BLaER1 treated with 17β-estradiol and CSF1 and Interleukin-3, amounts not matched to agents 10 nM and 100 nM (cell line): Measurements from ENCODE around the gene ANKS1B.

Experiments
- H3K27ac ChIP-seq, 11 experiments: shearing (Covaris generic); formaldehyde crosslinking; 2 replicates each; pipeline ENCODE4 v1.8.1; 2022
- H3K27me3 ChIP-seq, 11 experiments: shearing (Covaris generic); formaldehyde crosslinking; 2 replicates each; pipeline ENCODE4 v1.8.1; 2022
- H3K36me3 ChIP-seq, 11 experiments: shearing (Covaris generic); formaldehyde crosslinking; 2 replicates each; pipeline ENCODE4 v1.8.1; 2022
- H3K4me1 ChIP-seq, 10 experiments: shearing (Covaris generic); formaldehyde crosslinking; 2 replicates each; pipeline ENCODE4 v1.8.1; 2022
- H3K4me2 ChIP-seq, 11 experiments: shearing (Covaris generic); formaldehyde crosslinking; 2 replicates each; pipeline ENCODE4 v1.8.1; 2022
- H3K4me3 ChIP-seq, 10 experiments: shearing (Covaris generic); formaldehyde crosslinking; 2 replicates each; pipeline ENCODE4 v1.8.1; 2022
- H3K9ac ChIP-seq, 11 experiments: shearing (Covaris generic); formaldehyde crosslinking; 2 replicates each; pipeline ENCODE4 v1.8.1; 2022
- H3K9me3 ChIP-seq, 11 experiments: shearing (Covaris generic); formaldehyde crosslinking; replicated peaks in 1 of 11; 2 replicates each; pipeline ENCODE4 v1.8.1; 2022
- H4K20me1 ChIP-seq, 11 experiments: shearing (Covaris generic); formaldehyde crosslinking; 2 replicates each; pipeline ENCODE4 v1.8.1; 2022
- Cebpa-rat ChIP-seq, 11 experiments: shearing (Covaris generic); IDR thresholded peaks; 2 replicates each; pipeline ENCODE4 v1.8.1; 2022

The ANKS1B gene

GRCh38 chr12:99977550-99977949, 7.2 kb downstream of the ANKS1B start:
- Histone ChIP-seq H3K4me2 (peak overlapping the region; percentile 68 to 94 (median 89)), H3K4me1 (peaks cover 49 to 85% (median 72%) of the 10 kb centered on the region in 10 experiments), H3K36me3 (peaks cover 0 to 35% (median 29%) of the 10 kb centered on the region in 11 experiments; a peak in 15 of 22 replicates), H3K9ac (peak overlapping the region in 8 of 11 experiments; percentile 43 to 94 (median 58); a peak in 15 of 22 replicates), H4K20me1 (no peaks in the 10 kb centered on the region), H3K9me3 (peaks cover 17 to 36% (median 34%) of the 10 kb centered on the region in 11 experiments), H3K4me3 (peak overlapping the region in 4 of 10 experiments; percentile 7 to 87 (median 58); a peak in 5 of 20 replicates), H3K27me3 (no peaks in the 10 kb centered on the region), H3K27ac (peak overlapping the region in 10 of 11 experiments; percentile 24 to 95 (median 88); a peak in 20 of 22 replicates)
- no peak for TF ChIP-seq Cebpa-rat (IDR thresholded peaks at IDR 0.05)

GRCh38 chr12:99976762-99977161, 8.0 kb downstream of the ANKS1B start:
- Histone ChIP-seq H3K27me3 (no peaks in the 10 kb centered on the region), H4K20me1 (no peaks in the 10 kb centered on the region), H3K9ac (peak overlapping the region in 9 of 11 experiments; percentile 3 to 94 (median 55); a peak in 15 of 22 replicates), H3K4me2 (peak overlapping the region; percentile 68 to 94 (median 89)), H3K4me3 (peak overlapping the region in 4 of 10 experiments; percentile 23 to 87 (median 58); a peak in 4 of 20 replicates), H3K36me3 (peaks cover 0 to 43% (median 37%) of the 10 kb centered on the region in 11 experiments; a peak in 15 of 22 replicates), H3K4me1 (peaks cover 49 to 77% (median 66%) of the 10 kb centered on the region in 10 experiments), H3K9me3 (peaks cover 24 to 44% (median 42%) of the 10 kb centered on the region in 11 experiments), H3K27ac (peak overlapping the region in 10 of 11 experiments; percentile 24 to 95 (median 88); a peak in 21 of 22 replicates)
- TF ChIP-seq Cebpa-rat (IDR thresholded peaks at IDR 0.05): peak; percentile 67 to 95 (median 90); a peak in 19 of 22 replicates

GRCh38 chr12:99975321-99975720, 9.4 kb downstream of the ANKS1B start:
- H3K4me3 ChIP-seq: peak overlapping the region in 5 of 10 experiments; percentile 22 to 87 (median 34); a peak in 4 of 20 replicates
- no peak for TF ChIP-seq Cebpa-rat (IDR thresholded peaks at IDR 0.05)
- peak overlapping the region in 8 of 11 experiments; percentile 73 to 95 (median 90); a peak in 13 of 22 replicates for H3K27ac ChIP-seq
- no peaks in the 10 kb centered on the region for H4K20me1 ChIP-seq
- no peaks in the 10 kb centered on the region for H3K27me3 ChIP-seq
- peak overlapping the region in 1 of 11 experiments; percentile 94; a peak in 1 of 22 replicates for H3K9ac ChIP-seq
- H3K4me1 ChIP-seq: peaks cover 42 to 62% (median 56%) of the 10 kb centered on the region in 10 experiments
- H3K9me3 ChIP-seq: peaks cover 24 to 58% (median 56%) of the 10 kb centered on the region in 11 experiments
- H3K4me2 ChIP-seq: peak overlapping the region in 5 of 11 experiments; percentile 89 to 94 (median 94); a peak in 10 of 22 replicates
- peaks cover 0 to 58% (median 51%) of the 10 kb centered on the region in 11 experiments; a peak in 15 of 22 replicates for H3K36me3 ChIP-seq

- H3K4me3 ChIP-seq: peak overlapping the region in 5 of 10 experiments; percentile 22 to 87 (median 39); a peak in 4 of 20 replicates
- H3K9ac ChIP-seq: no peak overlapping the region
- no peaks in the 10 kb centered on the region for H3K27me3 ChIP-seq
- peaks cover 0 to 68% (median 62%) of the 10 kb centered on the region in 11 experiments; a peak in 15 of 22 replicates for H3K36me3 ChIP-seq
- no peaks in the 10 kb centered on the region for H4K20me1 ChIP-seq
- H3K4me2 ChIP-seq: peak overlapping the region in 5 of 11 experiments; percentile 2 to 94 (median 19); a peak in 3 of 22 replicates
- no peak for TF ChIP-seq Cebpa-rat (IDR thresholded peaks at IDR 0.05)
- peaks cover 24 to 69% (median 67%) of the 10 kb centered on the region in 11 experiments for H3K9me3 ChIP-seq
- H3K4me1 ChIP-seq: peaks cover 36 to 51% (median 47%) of the 10 kb centered on the region in 10 experiments
- peak overlapping the region in 8 of 11 experiments; percentile 1 to 95 (median 90); a peak in 11 of 22 replicates for H3K27ac ChIP-seq
Observed at GRCh38 chr12:99974146-99974545, 10.6 kb downstream of the ANKS1B start.

DNA sequence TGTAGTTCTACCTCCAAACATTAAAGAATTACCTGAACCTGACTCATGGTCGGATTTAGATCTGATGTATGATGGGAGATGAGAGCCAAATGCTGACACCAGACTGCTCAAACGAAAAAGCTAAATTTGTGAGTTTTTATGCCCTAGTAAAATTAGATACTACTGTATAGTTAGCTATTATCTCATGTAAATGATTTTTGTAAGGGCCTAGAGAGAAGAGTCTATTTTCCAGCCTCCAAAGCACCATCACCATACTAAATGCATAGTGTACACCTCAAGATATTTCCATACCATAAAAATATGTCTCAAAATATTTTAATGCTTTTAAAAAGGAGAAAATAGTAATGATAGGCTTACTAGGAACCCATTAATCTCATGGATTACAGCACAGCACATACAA, 18.3 kb downstream of the ANKS1B start:
- no peak overlapping the region for H3K9ac ChIP-seq
- no peaks in the 10 kb centered on the region for H3K27me3 ChIP-seq
- no peak overlapping the region for H3K4me2 ChIP-seq
- peaks cover 0 to 84% (median 38%) of the 10 kb centered on the region in 11 experiments; a peak in 16 of 22 replicates for H3K36me3 ChIP-seq
- no peak for TF ChIP-seq Cebpa-rat (IDR thresholded peaks at IDR 0.05)
- H3K4me3 ChIP-seq: no peak overlapping the region
- H3K9me3 ChIP-seq: peaks cover 0 to 68% (median 41%) of the 10 kb centered on the region in 11 experiments; a peak in 20 of 22 replicates
- H4K20me1 ChIP-seq: peaks cover 0 to 14% (median 0%) of the 10 kb centered on the region in 11 experiments; a peak in 2 of 22 replicates
- H3K27ac ChIP-seq: no peak overlapping the region
- peaks cover 8 to 45% (median 20%) of the 10 kb centered on the region in 10 experiments for H3K4me1 ChIP-seq

GRCh38 chr12:99960311-99960710, 24.4 kb downstream of the ANKS1B start:
- TF ChIP-seq Cebpa-rat (IDR thresholded peaks at IDR 0.05): no peak

GRCh38 chr12:99959549-99960170, 25.1 kb downstream of the ANKS1B start:
- H3K4me2 ChIP-seq: peak overlapping the region; percentile 79 to 87 (median 84)
- H3K27ac ChIP-seq: peak overlapping the region; percentile 46 to 91 (median 83); a peak in 21 of 22 replicates
- peaks cover 42 to 77% (median 62%) of the 10 kb centered on the region in 10 experiments for H3K4me1 ChIP-seq
- TF ChIP-seq Cebpa-rat (IDR thresholded peaks at IDR 0.05): 0 out of 22 replicates have a peak, but pooled peaks of 2 of the 11 experiments have one; percentile 11 to 21
- peaks cover 0 to 52% (median 0%) of the 10 kb centered on the region in 11 experiments; a peak in 8 of 22 replicates for H3K36me3 ChIP-seq
- H3K27me3 ChIP-seq: no peaks in the 10 kb centered on the region
- peak overlapping the region; percentile 16 to 47 (median 41); a peak in 16 of 20 replicates for H3K4me3 ChIP-seq
- peak overlapping the region; percentile 20 to 75 (median 72); a peak in 21 of 22 replicates for H3K9ac ChIP-seq
- H4K20me1 ChIP-seq: peaks cover 0 to 36% (median 0%) of the 10 kb centered on the region in 11 experiments; a peak in 2 of 22 replicates
- H3K9me3 ChIP-seq: peaks cover 0 to 14% (median 0%) of the 10 kb centered on the region in 11 experiments; a peak in 6 of 22 replicates

More at GRCh38 chr12:99960311-99960710, 24.4 kb downstream of the ANKS1B start:
- Histone ChIP-seq H3K4me3 (peak overlapping the region; percentile 16 to 47 (median 41); a peak in 18 of 20 replicates), H3K9me3 (peaks cover 0 to 20% (median 0%) of the 10 kb centered on the region in 11 experiments; a peak in 7 of 22 replicates), H3K36me3 (peaks cover 0 to 52% (median 0%) of the 10 kb centered on the region in 11 experiments; a peak in 7 of 22 replicates), H3K4me2 (peak overlapping the region; percentile 79 to 87 (median 84)), H3K27ac (peak overlapping the region; percentile 46 to 91 (median 83); a peak in 21 of 22 replicates), H3K9ac (peak overlapping the region; percentile 20 to 75 (median 72)), H4K20me1 (peaks cover 0 to 34% (median 0%) of the 10 kb centered on the region in 11 experiments; a peak in 2 of 22 replicates), H3K27me3 (no peaks in the 10 kb centered on the region), H3K4me1 (peaks cover 42 to 79% (median 60%) of the 10 kb centered on the region in 10 experiments)

DNA sequence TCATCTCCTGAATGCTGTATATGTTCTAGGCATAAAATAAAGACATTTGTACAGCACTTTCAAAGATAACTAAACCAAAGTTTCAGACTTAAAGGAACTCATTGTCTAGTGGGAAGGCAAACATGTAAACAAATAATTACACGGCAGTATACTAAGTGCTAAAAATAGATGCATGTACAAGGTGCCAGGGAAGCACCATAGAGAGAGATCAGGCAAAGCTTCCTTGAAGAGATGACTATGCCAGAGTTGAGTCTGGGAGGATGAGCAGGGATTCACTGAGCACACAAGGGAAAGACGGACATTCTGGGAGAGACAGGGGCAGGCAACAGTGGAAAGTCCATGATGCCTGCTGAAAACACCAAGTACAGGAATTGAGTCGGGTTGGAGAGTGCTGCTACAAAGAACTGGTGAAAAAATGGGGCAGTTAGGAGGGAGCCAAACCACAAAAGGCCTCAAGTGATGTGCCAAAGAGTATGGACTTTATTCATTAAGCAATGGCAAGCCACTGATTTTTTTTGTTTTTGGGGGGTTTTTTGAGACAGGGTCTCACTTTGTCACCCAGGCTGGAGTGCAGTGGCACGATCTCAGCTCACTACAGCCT, 26.8 kb downstream of the ANKS1B start:
- Histone ChIP-seq H3K4me3 (no peak overlapping the region), H3K9ac (no peak overlapping the region), H3K9me3 (peaks cover 0 to 3% (median 0%) of the 10 kb centered on the region in 11 experiments; a peak in 3 of 22 replicates), H3K27ac (peak overlapping the region in 9 of 11 experiments; percentile 75 to 91 (median 85); a peak in 18 of 22 replicates), H4K20me1 (peaks cover 0 to 36% (median 0%) of the 10 kb centered on the region in 11 experiments; a peak in 2 of 22 replicates), H3K4me1 (peaks cover 36 to 70% (median 52%) of the 10 kb centered on the region in 10 experiments), H3K4me2 (peak overlapping the region in 10 of 11 experiments; percentile 5 to 87 (median 84); a peak in 19 of 22 replicates), H3K27me3 (no peaks in the 10 kb centered on the region), H3K36me3 (peaks cover 0 to 50% (median 0%) of the 10 kb centered on the region in 11 experiments; a peak in 6 of 22 replicates)
- no peak for TF ChIP-seq Cebpa-rat (IDR thresholded peaks at IDR 0.05)
